Heart left ventricle (tissue), 16 donors: Measurements from ENCODE around the gene EID2B. TPM values are rescaled to one million over a fixed set of nuclear protein-coding genes. Genes with fewer than 3 reads are reported as not detected.

Experiments used
- ATAC-seq, 4 donors: fragments of 200-7000 bp; cut with Tn5 transposase; one replicate each; pipeline ENCODE4 v1.9.1; 2020 to 2022; ENCODE audit warnings: moderate library complexity in 4 of 4, mild to moderate bottlenecking in 3 of 4, moderate number of reproducible peaks in 1 of 4
- DNase-seq, 5 donors: peaks; one replicate each; pipeline ENCODE4 v3.0.0-alpha.2; 2020
- H3K27ac ChIP-seq, 12 donors: fragments of 200-600 bp; sonication (generic) in 4 of 12; one replicate each; pipeline versions ENCODE4 v1.5.0 to v1.8.0; 2016 to 2022; ENCODE audit warnings: mild to moderate bottlenecking in 2 of 12
- H3K27me3 ChIP-seq, 9 donors: fragments of 200-600 bp; sonication (generic) in 2 of 9; one replicate each; pipeline versions ENCODE4 v1.5.1 to v1.8.0; 2016 to 2022; ENCODE audit warnings: mild to moderate bottlenecking in 3 of 9
- H3K36me3 ChIP-seq, 9 donors: fragments of 200-600 bp; sonication (generic) in 2 of 9; one replicate each; pipeline versions ENCODE4 v1.5.0 to v1.8.0; 2018 to 2022; ENCODE audit warnings: mild to moderate bottlenecking in 2 of 9
- H3K4me1 ChIP-seq, 12 donors: fragments of 200-600 bp; sonication (generic) in 4 of 12; one replicate each; pipeline versions ENCODE4 v1.5.0 to v1.8.0; 2016 to 2022; ENCODE audit warnings: mild to moderate bottlenecking in 3 of 12
- H3K4me3 ChIP-seq, 12 donors: fragments of 200-600 bp; sonication (generic) in 4 of 12; one replicate each; pipeline versions ENCODE4 v1.5.0 to v1.8.0; 2017 to 2022; ENCODE audit warnings: mild to moderate bottlenecking in 9 of 12, moderate library complexity in 4 of 12
- H3K9me3 ChIP-seq, 12 donors: fragments of 200-600 bp; sonication (generic) in 4 of 12; one replicate each; pipeline versions ENCODE4 v1.5.0 to v1.8.0; 2016 to 2022; ENCODE audit warnings: mild to moderate bottlenecking in 1 of 12
- POLR2A ChIP-seq, 2 donors: fragments of 450-650 bp; IDR thresholded peaks; one replicate each; pipeline ENCODE4 v1.6.1; 2017; ENCODE audit warnings: antibody characterized with exemption in 2 of 2, mild to moderate bottlenecking in 2 of 2, moderate library complexity in 2 of 2
- WGBS, 4 donors: extraction: QIAGEN DNeasy Blood & Tissue Kit in 2 of 4; methylation state at CpG; one replicate each; pipeline versions ENCODE4 v1.1.5 to v1.1.7; 2013 to 2018; 5-methylcytosine and 5-hydroxymethylcytosine counted together
- intact Hi-C, 10 donors: fragments of 100-400 bp; cut with DNase I; formaldehyde crosslinking; loops; one replicate each; pipeline versions ENCODE4 v1.11.1 to v1.14.2; 2022
- polyA plus RNA-seq, 2 donors: library from polyadenylated mRNA; stranded (reverse); fragments of 200-250 nt; gene quantifications; one replicate each; pipeline ENCODE4 v1.2.3, GENCODE V29; 2013
- total RNA-seq, 9 donors: library from RNA; depleted of rRNA in 2 of 9; stranded (reverse); fragments of >200 nt in 2 of 9; fragmentation: NEBNext Ultra II Directional in 3 of 9; extraction: Animal tissue kit (Norgen Biotek cat#: 25700) in 3 of 9; gene quantifications; one replicate each; pipeline versions ENCODE4 v1.1.0 to v1.2.4, GENCODE V29; 2016 to 2023
- TF ChIP-seq, protein P1 (sequence below), 12 donors: fragments of 200-600 bp; sonication (generic) in 4 of 12; IDR thresholded peaks; one replicate each; pipeline versions ENCODE4 v1.5.0 to v1.8.0; 2018 to 2022; ENCODE audit warnings: antibody characterized with exemption in 12 of 12, mild to moderate bottlenecking in 5 of 12
- donor health status: ischemic (EF 13 %, LVEDD 7.1; RV severe dilation, severe dysfunction).
- donor health status: healthy with polysubstance abuse.
- donor health status: DM: no; HTN: yes; CAD: no.
- donor health status: DM: no; HTN: no; CAD: no.
- donor health status: ischemic (EF 25% LVEDD 6.9; RV normal size, moderate dysfunction).
- donor health status: ischemic (EF 25% LVEDD 5.7; RV mildly dilated, moderate dysfunction).
- donor health status: healthy.
- donor health status: DM: yes; HTN: yes; CAD: no.
- donor health status: ischemic (EF 35%, LVEDD 5.7; RV mildly dilated, moderate dysfunction).
- donor health status: nonischemic (EF 11% LVEDD 7.7; RV severe dilation, severe dysfunction).
- donor health status: DM: yes; HTN: yes; CAD: no.
- donor health status: PGD.
- donor health status: ischemic (EF 29% LVEDD 5.4; RV normal size, mild dysfunction).
- donor health status: nonischemic (EF 23%, LVEDD 6.1; RV moderate dilation, normal function).

EID2B gene
- total and polyA plus RNA-seq, 11 donors: 1.1 to 5.1 (median 2.7) TPM

DNA sequence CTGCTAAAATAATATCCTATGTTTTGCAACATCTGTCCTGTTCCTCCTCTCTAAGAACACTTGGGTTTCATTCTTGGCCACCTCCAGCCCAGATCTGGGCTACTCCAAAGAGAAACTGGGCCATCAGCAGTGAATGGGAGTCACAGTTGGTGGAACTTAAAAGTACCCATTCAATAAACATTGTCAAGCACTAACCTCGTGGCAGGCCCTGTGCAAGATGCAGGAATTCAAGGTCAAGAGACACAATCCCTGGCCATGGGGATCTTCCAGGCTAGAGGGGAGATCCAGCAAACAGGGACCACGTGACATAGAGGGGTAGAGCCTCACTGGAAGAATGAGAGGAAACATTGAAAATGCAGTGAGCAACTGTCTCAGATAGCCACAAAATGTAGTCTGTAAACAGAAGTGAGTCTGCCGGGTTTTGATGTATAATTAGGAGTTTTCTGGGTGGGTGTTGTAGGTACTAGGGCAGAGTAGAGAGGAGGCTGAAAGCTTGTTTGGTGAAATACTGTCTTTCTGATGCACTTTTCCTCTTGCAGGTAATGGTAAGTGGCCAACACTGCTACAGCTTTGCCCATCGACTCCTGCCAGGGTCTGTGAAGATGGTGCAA lies 22.2 kb upstream of the EID2B start:
- TF ChIP-seq, protein P1, sequence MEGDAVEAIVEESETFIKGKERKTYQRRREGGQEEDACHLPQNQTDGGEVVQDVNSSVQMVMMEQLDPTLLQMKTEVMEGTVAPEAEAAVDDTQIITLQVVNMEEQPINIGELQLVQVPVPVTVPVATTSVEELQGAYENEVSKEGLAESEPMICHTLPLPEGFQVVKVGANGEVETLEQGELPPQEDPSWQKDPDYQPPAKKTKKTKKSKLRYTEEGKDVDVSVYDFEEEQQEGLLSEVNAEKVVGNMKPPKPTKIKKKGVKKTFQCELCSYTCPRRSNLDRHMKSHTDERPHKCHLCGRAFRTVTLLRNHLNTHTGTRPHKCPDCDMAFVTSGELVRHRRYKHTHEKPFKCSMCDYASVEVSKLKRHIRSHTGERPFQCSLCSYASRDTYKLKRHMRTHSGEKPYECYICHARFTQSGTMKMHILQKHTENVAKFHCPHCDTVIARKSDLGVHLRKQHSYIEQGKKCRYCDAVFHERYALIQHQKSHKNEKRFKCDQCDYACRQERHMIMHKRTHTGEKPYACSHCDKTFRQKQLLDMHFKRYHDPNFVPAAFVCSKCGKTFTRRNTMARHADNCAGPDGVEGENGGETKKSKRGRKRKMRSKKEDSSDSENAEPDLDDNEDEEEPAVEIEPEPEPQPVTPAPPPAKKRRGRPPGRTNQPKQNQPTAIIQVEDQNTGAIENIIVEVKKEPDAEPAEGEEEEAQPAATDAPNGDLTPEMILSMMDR (IDR thresholded peaks at IDR 0.05): no peak
- TF ChIP-seq POLR2A (IDR thresholded peaks at IDR 0.05): no peak

DNA sequence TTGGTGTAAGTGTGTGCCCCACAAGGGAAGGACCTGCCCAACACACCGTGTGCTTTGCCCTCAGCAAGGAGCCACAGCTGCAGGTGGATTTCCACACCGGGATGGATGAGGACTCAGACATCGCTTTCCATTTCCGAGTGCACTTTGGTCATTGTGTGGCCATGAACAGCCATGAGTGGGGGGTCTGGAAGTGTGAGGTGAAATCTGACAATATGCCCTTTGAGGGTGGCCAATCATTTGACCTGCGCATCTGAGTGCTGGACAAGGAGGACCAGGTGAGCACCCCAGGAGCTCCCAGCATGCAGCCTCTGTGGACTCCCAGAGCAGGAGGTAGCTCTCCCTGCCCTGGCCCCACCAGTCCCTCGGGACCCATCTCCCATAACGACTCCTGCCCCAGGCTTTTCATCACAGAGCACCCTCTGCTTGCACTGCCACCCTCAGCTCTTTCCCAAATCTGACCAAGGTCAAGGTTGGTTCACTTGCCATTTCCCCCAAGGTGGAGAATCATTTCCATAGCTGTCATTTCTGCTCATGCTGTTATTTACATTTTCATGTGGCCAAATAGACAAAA lies 20.5 kb upstream of the EID2B start:
- no peaks in the 10 kb centered on the region for H3K9me3 ChIP-seq
- intact Hi-C loops: loop anchor here (2.0 to 10.0 kb wide), 6 partner anchors 119 to 412 kb away; partner anchors contain the start of gene FBL (in 3 of the 10)
- 55 to 66% (median 60%) methylated on average over 7 of the region's 7 CpGs for WGBS, 4 donors
- DNase-seq (no peak), ATAC-seq (no peak)
- H3K4me1 ChIP-seq: peaks cover 0 to 43% (median 0%) of the 10 kb centered on the region in 12 donors
- H3K27me3 ChIP-seq: no peaks in the 10 kb centered on the region
- no peak overlapping the region for H3K4me3 ChIP-seq
- H3K27ac ChIP-seq: no peak overlapping the region
- no peaks in the 10 kb centered on the region for H3K36me3 ChIP-seq
- TF ChIP-seq, protein P1 (IDR thresholded peaks at IDR 0.05): no peak
- TF ChIP-seq POLR2A (IDR thresholded peaks at IDR 0.05): no peak

More for the DNA sequence above, 22.2 kb upstream of the EID2B start:
- H3K27ac ChIP-seq: no peak overlapping the region
- H3K36me3 ChIP-seq: no peaks in the 10 kb centered on the region
- intact Hi-C loops: loop anchor here in 9 of 10 donors (5.0 to 10.0 kb wide), 5 partner anchors 117 to 410 kb away; partner anchors contain the start of gene FBL (in 3 of the 9)
- H3K4me3 ChIP-seq: no peak overlapping the region
- H3K4me1 ChIP-seq: peaks cover 0 to 56% (median 0%) of the 10 kb centered on the region in 12 donors
- DNase-seq (no peak), ATAC-seq (no peak)
- no peaks in the 10 kb centered on the region for H3K9me3 ChIP-seq
- H3K27me3 ChIP-seq: no peaks in the 10 kb centered on the region
- WGBS, 4 donors: 65 to 73% (median 67%) methylated on average over 4 of the region's 4 CpGs

DNA sequence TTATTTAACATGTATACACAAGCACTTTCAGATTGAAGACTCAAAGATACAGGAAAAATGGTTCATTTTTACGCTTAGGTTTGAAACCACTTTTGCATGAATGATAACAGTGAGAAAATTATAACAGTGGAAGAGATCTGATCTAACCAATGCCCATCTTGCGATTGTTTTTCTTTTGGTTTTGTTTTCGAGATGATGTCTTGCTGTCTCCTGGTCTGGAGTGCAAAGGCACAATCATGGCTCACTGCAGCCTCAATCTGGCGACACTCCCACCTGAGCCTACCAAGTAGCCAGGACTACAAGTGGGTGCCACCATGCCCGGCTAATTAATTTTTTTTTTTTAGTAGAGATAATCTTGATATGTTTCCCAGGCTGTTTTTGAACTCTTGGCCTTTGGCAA lies 17.5 kb upstream of the EID2B start:
- no peak overlapping the region for H3K27ac ChIP-seq
- H3K27me3 ChIP-seq: peaks cover 0 to 5% (median 0%) of the 10 kb centered on the region in 9 donors
- no peak overlapping the region for H3K4me3 ChIP-seq
- TF ChIP-seq, protein P1 (IDR thresholded peaks at IDR 0.05): no peak
- no peak for TF ChIP-seq POLR2A (IDR thresholded peaks at IDR 0.05)
- no peaks in the 10 kb centered on the region for H3K9me3 ChIP-seq
- no peaks in the 10 kb centered on the region for H3K36me3 ChIP-seq
- intact Hi-C loops: loop anchor here in 9 of 10 donors (2.0 to 10.0 kb wide), 7 partner anchors 121 to 415 kb away; partner anchors contain the start of gene FBL (in 3 of the 9)
- ATAC-seq (no peak), DNase-seq (no peak)
- 84 to 87% (median 86%) methylated on average over 5 of the region's 5 CpGs for WGBS, 4 donors
- peaks cover 0 to 16% (median 0%) of the 10 kb centered on the region in 12 donors for H3K4me1 ChIP-seq

DNA sequence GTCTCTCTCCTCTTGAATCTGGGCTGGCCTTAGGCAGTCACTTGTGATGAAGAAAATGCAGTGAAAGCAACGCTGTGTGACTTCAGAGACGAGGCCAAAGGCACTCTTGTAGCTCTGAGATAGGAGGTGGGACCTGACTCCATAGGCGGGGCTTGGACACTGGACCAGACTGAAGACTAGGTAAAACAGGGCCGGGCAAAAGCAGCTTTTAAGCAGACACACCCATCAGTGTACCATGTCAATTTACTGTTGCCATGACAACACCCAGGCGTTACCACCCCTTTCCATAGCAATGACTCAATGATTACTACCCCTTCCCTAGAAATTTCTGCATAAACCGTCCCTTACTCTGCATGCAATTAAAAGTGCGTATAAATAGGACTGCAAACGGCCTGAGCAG lies 13.9 kb upstream of the EID2B start:
- WGBS, 4 donors: 54 to 61% (median 56%) methylated on average over 8 of the region's 8 CpGs
- DNase-seq: no peak
- intact Hi-C loops: loop anchor here in 2 of 10 donors (10.0 kb wide), 1 partner anchor 298 kb away; the partner anchor contains the start of gene FBL (in 2 of the 2)
- H3K4me3 ChIP-seq: no peak overlapping the region
- peaks cover 0 to 3% (median 0%) of the 10 kb centered on the region in 12 donors for H3K4me1 ChIP-seq
- TF ChIP-seq POLR2A (IDR thresholded peaks at IDR 0.05): no peak
- TF ChIP-seq, protein P1 (IDR thresholded peaks at IDR 0.05): no peak
- no peaks in the 10 kb centered on the region for H3K9me3 ChIP-seq
- peaks cover 0 to 5% (median 0%) of the 10 kb centered on the region in 9 donors for H3K27me3 ChIP-seq
- H3K27ac ChIP-seq: no peak overlapping the region
- ATAC-seq: no peak
- no peaks in the 10 kb centered on the region for H3K36me3 ChIP-seq
